Peyer's patch (tissue), 4 donors: Measurements from ENCODE around the gene MAPK10. TPM values are rescaled to one million over a fixed set of nuclear protein-coding genes. Genes with fewer than 3 reads are reported as not detected.

Source experiments
- DNase-seq, 3 donors: peaks; one replicate each; pipeline ENCODE4 v3.0.0-alpha.2; 2017 to 2019
- H3K27ac ChIP-seq, 4 donors: fragments of 200-600 bp; sonication (generic); one replicate each; pipeline ENCODE4 v1.5.1; 2016 to 2019
- H3K27me3 ChIP-seq, 2 donors: fragments of 200-600 bp; sonication (generic); one replicate each; pipeline ENCODE4 v1.5.1; 2019
- H3K36me3 ChIP-seq, 3 donors: fragments of 200-600 bp; sonication (generic); one replicate each; pipeline ENCODE4 v1.5.1; 2016 to 2019
- H3K4me1 ChIP-seq, 4 donors: fragments of 200-600 bp; sonication (generic); one replicate each; pipeline ENCODE4 v1.5.1; 2016 to 2019
- H3K4me3 ChIP-seq, 4 donors: fragments of 200-600 bp; sonication (generic); 1 replicate in 3 of 4; 2 replicates in 1 of 4; pipeline ENCODE4 v1.5.1; 2016 to 2019; ENCODE audit warnings: mild to moderate bottlenecking in 1 of 4
- H3K9me3 ChIP-seq, 4 donors: fragments of 200-600 bp; sonication (generic); one replicate each; pipeline ENCODE4 v1.5.1; 2016 to 2019; ENCODE audit warnings: mild to moderate bottlenecking in 1 of 4
- CTCF ChIP-seq, 6 experiments: fragments of 450-650 bp in 4 of 6; fragments of 200-600 bp in 2 of 6; sonication (generic) in 1 of 6; IDR thresholded peaks; one replicate each; pipeline ENCODE4 v1.5.1; 2017 to 2019; ENCODE audit warnings: antibody characterized with exemption in 6 of 6, mild to moderate bottlenecking in 3 of 6, moderate library complexity in 1 of 6
- POLR2A ChIP-seq, 2 donors: fragments of 450-650 bp; IDR thresholded peaks; one replicate each; pipeline ENCODE4 v1.5.1; 2017; ENCODE audit warnings: antibody characterized with exemption in 2 of 2, mild to moderate bottlenecking in 2 of 2, moderate library complexity in 2 of 2
- total RNA-seq, 4 donors: library from RNA; depleted of rRNA; stranded (reverse); fragments of >200 nt; gene quantifications; one replicate each; pipeline ENCODE4 v1.1.0, GENCODE V29; 2016

MAPK10 gene
- total RNA-seq, 4 donors from 2014 or later, result 1.8 to 35.5 (median 7.3) TPM

- DNase-seq, result no peak
- H3K36me3 ChIP-seq, result no peaks in the 10 kb centered on the region
- TF ChIP-seq POLR2A (IDR thresholded peaks at IDR 0.05) (no peak), CTCF (IDR thresholded peaks at IDR 0.05) (no peak)
- no peaks in the 10 kb centered on the region for H3K27me3 ChIP-seq
- no peak overlapping the region for H3K4me3 ChIP-seq
- no peaks in the 10 kb centered on the region for H3K4me1 ChIP-seq
- no peaks in the 10 kb centered on the region for H3K9me3 ChIP-seq
- no peak overlapping the region for H3K27ac ChIP-seq
Observed at GRCh38 chr4:86296865-86297264, 63.0 kb downstream of the MAPK10 start.

- no peak for DNase-seq
- H3K9me3 ChIP-seq, result no peaks in the 10 kb centered on the region
- TF ChIP-seq CTCF (IDR thresholded peaks at IDR 0.05) (no peak), POLR2A (IDR thresholded peaks at IDR 0.05) (no peak)
- no peaks in the 10 kb centered on the region for H3K4me1 ChIP-seq
- H3K4me3 ChIP-seq, result no peak overlapping the region
- no peak overlapping the region for H3K27ac ChIP-seq
- H3K36me3 ChIP-seq, result no peaks in the 10 kb centered on the region
- no peaks in the 10 kb centered on the region for H3K27me3 ChIP-seq
Observed at GRCh38 chr4:86294883-86295282, 65.0 kb downstream of the MAPK10 start.

- H3K4me1 ChIP-seq, result no peaks in the 10 kb centered on the region
- no peak overlapping the region for H3K4me3 ChIP-seq
- no peaks in the 10 kb centered on the region for H3K9me3 ChIP-seq
- H3K36me3 ChIP-seq, result no peaks in the 10 kb centered on the region
- TF ChIP-seq CTCF (IDR thresholded peaks at IDR 0.05) (no peak), POLR2A (IDR thresholded peaks at IDR 0.05) (no peak)
- no peaks in the 10 kb centered on the region for H3K27me3 ChIP-seq
- no peak overlapping the region for H3K27ac ChIP-seq
- no peak for DNase-seq
Observed at GRCh38 chr4:86291180-86291579, 68.7 kb downstream of the MAPK10 start.

GRCh38 chr4:86286726-86287125, 73.1 kb downstream of the MAPK10 start:
- no peak for DNase-seq
- no peaks in the 10 kb centered on the region for H3K4me1 ChIP-seq
- no peak overlapping the region for H3K4me3 ChIP-seq
- H3K27me3 ChIP-seq, result no peaks in the 10 kb centered on the region
- no peaks in the 10 kb centered on the region for H3K36me3 ChIP-seq
- no peaks in the 10 kb centered on the region for H3K9me3 ChIP-seq
- TF ChIP-seq POLR2A (IDR thresholded peaks at IDR 0.05) (no peak), CTCF (IDR thresholded peaks at IDR 0.05) (no peak)
- H3K27ac ChIP-seq, result no peak overlapping the region

- Histone ChIP-seq H3K27ac (no peak overlapping the region), H3K27me3 (no peaks in the 10 kb centered on the region), H3K9me3 (no peaks in the 10 kb centered on the region), H3K36me3 (no peaks in the 10 kb centered on the region), H3K4me3 (no peak overlapping the region), H3K4me1 (no peaks in the 10 kb centered on the region)
- no peak for DNase-seq
- TF ChIP-seq CTCF (IDR thresholded peaks at IDR 0.05), result no peak
- TF ChIP-seq POLR2A (IDR thresholded peaks at IDR 0.05), result no peak
Observed at GRCh38 chr4:86283371-86283770, 76.5 kb downstream of the MAPK10 start.

GRCh38 chr4:86280246-86280645, 79.6 kb downstream of the MAPK10 start:
- no peak overlapping the region for H3K27ac ChIP-seq
- DNase-seq, result no peak

More at GRCh38 chr4:86280246-86280645, 79.6 kb downstream of the MAPK10 start:
- no peaks in the 10 kb centered on the region for H3K9me3 ChIP-seq
- no peaks in the 10 kb centered on the region for H3K27me3 ChIP-seq
- no peaks in the 10 kb centered on the region for H3K4me1 ChIP-seq
- H3K4me3 ChIP-seq, result no peak overlapping the region
- TF ChIP-seq POLR2A (IDR thresholded peaks at IDR 0.05) (no peak), CTCF (IDR thresholded peaks at IDR 0.05) (no peak)
- H3K36me3 ChIP-seq, result no peaks in the 10 kb centered on the region
